GM18517 (cell line): ENCODE measurements around the gene ZNF362.

Experiments used
- ATAC-seq: cut with Tn5 transposase; IDR thresholded peaks from one replicate; pipeline ENCODE4 v1.9.1; 2021; ENCODE audit warnings: mild to moderate bottlenecking, moderate library complexity; ENCODE audit not compliant: unreplicated experiment

The ZNF362 gene

DNA sequence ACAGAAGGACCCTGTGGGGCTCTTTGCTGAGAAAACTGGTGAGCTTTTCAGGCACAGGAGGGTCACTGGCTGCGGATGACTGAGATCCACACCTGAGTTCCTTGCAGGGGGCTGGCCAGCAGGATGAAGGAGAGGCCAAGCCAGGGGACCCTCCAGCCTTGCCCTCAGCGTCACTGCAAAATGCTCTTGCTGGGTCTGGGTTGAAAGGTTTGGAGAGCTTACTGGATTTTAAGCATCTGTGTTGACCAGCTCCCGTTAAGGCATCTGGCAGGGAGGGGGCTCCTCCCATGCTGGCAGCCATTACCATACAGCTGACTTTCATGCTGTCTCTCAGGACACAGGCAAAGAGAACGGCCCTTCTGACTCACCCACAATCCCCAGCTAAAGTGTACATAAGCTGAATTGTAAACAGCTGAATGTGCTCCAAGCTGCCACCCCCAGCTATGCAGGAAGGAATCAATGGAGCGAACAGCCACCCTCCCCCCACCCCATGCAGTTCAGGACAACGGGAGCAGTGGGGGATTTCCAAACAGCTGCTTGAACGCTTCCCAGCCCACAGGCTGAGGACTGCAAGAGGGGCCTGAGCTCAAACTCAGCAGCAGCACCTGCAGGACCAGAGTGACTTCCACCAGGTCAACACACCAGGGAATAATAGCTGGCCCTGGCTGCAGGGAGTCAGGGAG lies 85.9 kb downstream of the ZNF362 start:
- no peak for ATAC-seq

DNA sequence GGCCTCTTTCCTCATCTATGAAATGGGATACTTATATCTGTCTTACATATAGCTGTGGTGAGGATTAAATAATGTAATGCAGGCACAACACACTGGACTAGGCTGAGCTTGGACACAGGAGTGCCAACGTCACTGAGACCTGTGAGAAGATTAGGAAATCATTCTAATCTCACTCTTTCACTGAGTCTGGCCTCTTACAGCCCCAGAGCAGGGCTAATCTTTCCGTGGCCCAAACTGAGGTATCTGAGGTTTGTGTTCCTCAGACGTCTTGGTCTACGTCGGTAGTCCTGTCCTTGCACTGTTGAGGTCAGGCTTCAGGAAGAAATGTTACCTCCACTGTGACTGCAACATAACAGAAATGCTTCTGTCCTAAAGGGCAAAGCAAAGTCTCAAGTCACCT lies 87.2 kb downstream of the ZNF362 start:
- ATAC-seq: no peak

DNA sequence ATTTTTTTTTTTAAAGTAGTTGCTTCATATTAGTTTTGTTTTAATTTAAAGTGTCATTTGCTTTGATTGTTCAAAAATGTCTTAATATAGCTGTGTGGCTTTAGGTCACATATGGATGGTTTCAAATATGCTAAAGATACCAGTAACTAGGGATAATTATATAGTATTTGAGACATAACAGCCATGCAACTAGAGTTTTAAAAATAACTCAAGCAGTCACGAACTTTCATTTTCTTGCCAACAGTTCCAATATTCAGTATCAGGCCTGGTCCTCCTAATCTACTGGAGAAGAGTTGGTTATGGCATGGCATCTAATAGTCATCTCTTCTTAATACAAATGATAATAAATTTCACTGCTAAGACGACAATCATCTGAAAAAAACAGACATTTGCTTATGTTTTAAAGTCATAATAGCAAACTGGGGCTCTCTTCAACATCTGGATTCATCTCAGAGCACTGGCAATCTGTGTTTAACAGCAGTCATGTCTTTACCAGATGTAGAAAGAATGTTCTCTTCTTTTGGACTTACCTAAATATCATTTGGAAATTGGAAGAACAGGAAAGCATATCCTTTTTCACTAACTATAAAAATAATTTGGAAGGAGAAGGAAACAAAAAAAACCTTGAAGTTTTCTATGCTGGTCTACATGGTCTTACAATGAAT lies 88.7 kb downstream of the ZNF362 start:
- no peak for ATAC-seq

DNA sequence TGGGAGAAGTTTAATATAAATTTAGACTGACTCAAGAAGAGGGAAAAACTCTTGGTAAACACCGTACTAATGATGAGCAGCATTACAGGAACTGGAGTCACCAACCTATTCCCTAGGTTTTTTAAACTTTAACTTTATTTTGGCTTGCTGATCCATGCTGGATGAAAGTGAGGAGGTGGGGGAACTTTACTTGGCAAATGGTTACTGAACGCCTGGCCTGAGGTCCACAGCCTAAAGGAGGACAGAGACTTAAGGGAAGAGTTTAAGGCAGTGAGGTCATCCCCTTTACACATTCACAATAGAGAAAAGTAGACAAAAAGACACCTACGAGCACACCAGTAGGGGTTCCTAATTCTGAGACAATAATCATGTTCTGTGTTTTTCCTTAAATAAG lies 90.2 kb downstream of the ZNF362 start:
- no peak for ATAC-seq

DNA sequence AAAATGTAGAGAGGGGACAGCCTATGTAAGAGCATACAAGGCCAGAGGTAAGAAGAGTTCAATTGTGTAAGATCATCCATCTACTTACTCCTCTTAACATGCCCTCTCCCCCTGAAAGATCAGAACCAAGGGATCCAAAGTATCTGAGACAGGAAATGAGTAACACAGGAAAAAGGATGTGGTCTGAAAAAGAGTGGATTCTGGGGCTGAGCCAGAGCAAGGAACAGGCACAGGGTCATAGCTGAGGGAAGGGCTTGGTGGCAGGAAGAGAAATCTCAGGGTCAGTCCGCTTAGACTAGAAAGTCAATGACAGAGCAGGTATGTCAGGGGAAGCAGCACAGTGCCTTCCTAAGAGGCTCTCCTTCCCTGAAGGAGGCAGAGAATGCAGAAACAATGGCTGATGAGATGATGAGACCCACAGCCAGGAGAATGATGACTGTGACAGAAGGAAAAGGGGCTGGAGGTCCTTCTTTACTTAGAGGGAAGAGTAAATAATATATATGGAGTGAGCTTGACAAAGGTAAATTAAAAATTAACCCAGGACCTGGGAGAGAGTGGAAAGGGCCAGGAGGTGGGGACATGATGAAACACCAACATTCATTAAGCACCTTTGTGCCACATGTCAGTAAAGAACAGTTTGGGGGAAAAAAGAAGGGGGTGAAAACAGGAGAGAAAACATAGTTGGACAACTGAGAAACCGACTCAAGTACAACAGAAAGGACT lies 90.8 kb downstream of the ZNF362 start:
- ATAC-seq: no peak

DNA sequence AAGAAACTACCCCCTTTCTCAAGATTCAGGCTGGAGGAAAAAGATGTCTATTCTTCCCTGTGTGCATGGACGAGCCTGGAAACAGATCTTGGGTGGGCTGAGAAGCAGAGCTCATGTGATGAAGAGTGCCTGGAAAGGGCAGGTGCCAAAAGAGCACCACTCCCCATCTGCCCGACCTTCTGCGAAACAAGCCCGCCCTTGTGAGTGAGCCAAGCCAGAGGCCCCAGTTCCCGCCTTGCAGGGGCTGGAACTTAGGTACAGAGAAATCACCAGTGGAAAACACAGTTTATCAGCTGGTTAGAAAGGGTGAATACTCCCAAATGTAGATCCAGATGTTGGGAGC lies 91.3 kb downstream of the ZNF362 start:
- ATAC-seq: no peak

DNA sequence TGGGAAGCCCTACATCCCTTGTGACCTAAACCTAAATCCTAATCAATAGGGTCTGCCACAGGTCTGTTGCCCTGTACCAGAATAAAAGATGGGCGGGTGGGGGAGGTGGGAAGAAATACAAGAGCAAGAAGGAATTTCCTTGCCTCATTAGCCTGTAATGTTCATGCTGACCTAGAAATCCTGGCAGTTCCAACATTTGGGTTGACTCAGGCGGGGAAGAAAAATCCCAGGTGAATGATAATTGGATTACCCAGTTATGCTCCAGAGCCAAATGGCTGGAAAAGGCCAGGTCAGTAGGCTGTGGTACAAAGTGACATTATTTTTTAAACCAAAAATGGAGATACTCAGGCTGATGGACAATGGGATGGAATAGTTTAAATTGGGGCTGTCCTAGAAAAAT lies 91.9 kb downstream of the ZNF362 start:
- ATAC-seq: no peak

DNA sequence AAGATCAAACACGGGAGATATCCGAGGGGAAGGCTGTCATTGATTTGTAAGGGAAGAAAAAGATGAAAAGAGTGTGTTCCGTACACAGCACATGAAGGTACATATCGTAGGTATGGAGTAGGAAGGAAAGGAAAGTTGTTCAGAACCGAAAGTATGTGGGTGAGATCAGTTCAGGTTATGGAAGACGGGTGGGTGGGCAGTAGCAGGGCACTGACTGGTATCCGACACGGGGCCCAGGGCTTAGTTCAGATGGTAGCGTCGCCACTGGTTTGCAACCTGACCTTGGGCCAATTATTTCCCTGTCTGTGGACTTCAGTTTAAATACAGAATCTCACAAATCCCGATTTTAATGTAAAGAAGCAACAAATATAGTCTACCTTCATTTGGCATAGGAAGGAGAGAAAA lies 92.4 kb downstream of the ZNF362 start:
- no peak for ATAC-seq

DNA sequence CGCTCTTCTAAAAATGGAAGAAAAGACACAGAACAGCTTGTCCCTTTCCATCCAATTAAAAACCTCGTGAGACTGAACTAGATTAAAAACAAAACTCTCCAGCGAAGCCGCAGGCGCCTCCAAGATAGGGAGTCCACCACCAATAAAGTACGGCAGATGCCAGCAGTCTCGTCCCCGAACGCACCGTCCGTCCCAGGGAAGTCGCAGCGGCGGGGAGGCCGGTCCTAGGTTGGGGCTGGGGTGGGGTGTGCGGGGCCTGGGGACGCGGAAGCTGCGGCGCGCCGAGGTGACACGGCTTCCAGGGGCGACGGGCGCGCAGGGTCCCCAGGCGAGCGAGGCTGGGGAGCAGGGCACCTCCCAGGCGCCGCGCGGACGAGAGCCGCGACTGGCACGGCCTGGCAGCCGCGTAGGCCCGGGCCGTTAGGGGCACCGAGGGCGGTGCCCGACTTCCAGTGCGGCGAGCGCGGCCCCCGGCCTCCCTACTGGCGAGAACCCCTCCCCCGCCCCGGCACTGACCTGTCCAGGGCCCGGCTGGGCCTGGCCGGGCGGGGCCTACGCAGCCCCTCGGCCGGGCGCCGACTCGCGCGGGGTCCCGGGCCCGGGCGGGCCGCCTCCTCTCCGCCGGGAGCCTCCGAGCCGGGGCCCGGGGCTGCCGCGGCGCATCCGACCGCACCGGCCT lies 92.9 kb downstream of the ZNF362 start:
- peak; percentile 27 for ATAC-seq

DNA sequence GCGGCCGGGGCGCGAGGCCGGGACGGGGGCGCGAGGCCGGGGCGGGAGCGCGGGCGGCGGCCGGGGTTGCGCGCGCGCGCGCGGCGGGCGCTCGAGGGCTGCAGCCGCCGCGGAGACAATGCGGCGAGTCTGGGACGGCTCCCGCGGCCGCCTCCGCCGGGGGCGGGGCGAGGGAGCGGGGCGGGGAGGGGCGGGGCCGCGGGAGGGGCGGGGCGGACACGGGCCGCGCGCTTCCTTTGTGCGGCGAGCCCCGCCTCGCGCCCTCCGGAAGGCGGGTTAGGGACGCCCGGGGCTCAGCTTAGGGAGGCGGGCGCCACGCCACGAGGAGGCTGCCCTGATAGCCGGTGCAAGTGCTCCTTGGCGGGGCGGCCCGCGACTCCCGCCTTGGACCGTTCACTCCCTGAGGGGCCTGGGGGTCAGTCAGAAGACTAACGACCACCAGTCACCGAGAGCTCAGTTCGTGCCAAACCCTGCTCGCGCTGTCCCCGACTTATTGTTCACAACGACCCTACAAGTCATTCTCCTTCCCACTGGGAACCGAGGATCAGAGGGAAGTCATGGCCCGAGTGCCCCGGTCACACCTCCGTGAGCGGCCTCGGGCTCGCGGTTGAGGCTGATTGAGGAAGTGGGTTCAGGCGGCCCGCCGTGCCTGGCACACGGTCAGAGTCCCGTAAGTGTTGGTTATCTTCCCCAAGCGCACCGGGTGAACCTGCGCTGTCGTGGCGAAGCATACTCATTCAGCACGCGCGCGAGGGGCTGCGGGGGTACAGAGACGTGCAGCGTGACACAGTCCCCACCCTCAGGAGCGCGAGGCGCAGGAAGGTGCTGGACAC lies 93.7 kb downstream of the ZNF362 start:
- ATAC-seq: peak; percentile 66
